ENCODE results near the gene TEX14.
A peak's percentile ranks its signal among the peaks of the same experiment; 100 is the strongest.
"Not testable (repeated sequence)": the region's sequence is repeated elsewhere in the genome, so short reads cannot be mapped to it uniquely, and the experiment has no call there.

TEX14 gene

GRCh38 chr17:58671969-58672368 lies 19.9 kb downstream of the TEX14 start:
- no peaks in the 10 kb centered on the region for H3K36me3 ChIP-seq (ENCODE audit: control insufficient read depth, insufficient read depth, low read length)
- no peak overlapping the region for H3K27ac ChIP-seq (ENCODE audit: insufficient read depth, low read length, poor library complexity, severe bottlenecking)
- H3K4me3 ChIP-seq (ENCODE audit: insufficient read depth, low read depth, low read length, poor library complexity, severe bottlenecking) = no peak overlapping the region
- no peaks in the 10 kb centered on the region for H3K9me3 ChIP-seq (ENCODE audit: control insufficient read depth, low read length)
- DNase-seq = no peak
- no peaks in the 10 kb centered on the region for H3K27me3 ChIP-seq (replicated peaks; ENCODE audit: control insufficient read depth, insufficient read depth, low read length, poor library complexity, severe bottlenecking)
- no peaks in the 10 kb centered on the region for H3K4me1 ChIP-seq (ENCODE audit: control insufficient read depth, insufficient read depth, low read length, poor library complexity, severe bottlenecking)

GRCh38 chr17:58669853-58670252 lies 22.0 kb downstream of the TEX14 start:
- DNase-seq = no peak
- Histone ChIP-seq H3K36me3 (ENCODE audit: control insufficient read depth, insufficient read depth, low read length) (no peaks in the 10 kb centered on the region), H3K9me3 (ENCODE audit: control insufficient read depth, low read length) (no peaks in the 10 kb centered on the region), H3K4me1 (ENCODE audit: control insufficient read depth, insufficient read depth, low read length, poor library complexity, severe bottlenecking) (no peaks in the 10 kb centered on the region), H3K27ac (ENCODE audit: insufficient read depth, low read length, poor library complexity, severe bottlenecking) (no peak overlapping the region), H3K4me3 (ENCODE audit: insufficient read depth, low read depth, low read length, poor library complexity, severe bottlenecking) (no peak overlapping the region), H3K27me3 (replicated peaks; ENCODE audit: control insufficient read depth, insufficient read depth, low read length, poor library complexity, severe bottlenecking) (no peaks in the 10 kb centered on the region)

- DNase-seq = no peak
- no peaks in the 10 kb centered on the region for H3K27me3 ChIP-seq (replicated peaks; ENCODE audit: control insufficient read depth, insufficient read depth, low read length, poor library complexity, severe bottlenecking)
- no peaks in the 10 kb centered on the region for H3K9me3 ChIP-seq (ENCODE audit: control insufficient read depth, low read length)
- H3K4me3 ChIP-seq (ENCODE audit: insufficient read depth, low read depth, low read length, poor library complexity, severe bottlenecking) = no peak overlapping the region
- no peaks in the 10 kb centered on the region for H3K36me3 ChIP-seq (ENCODE audit: control insufficient read depth, insufficient read depth, low read length)
- no peak overlapping the region for H3K27ac ChIP-seq (ENCODE audit: insufficient read depth, low read length, poor library complexity, severe bottlenecking)
- no peaks in the 10 kb centered on the region for H3K4me1 ChIP-seq (ENCODE audit: control insufficient read depth, insufficient read depth, low read length, poor library complexity, severe bottlenecking)
These were observed 23.3 kb downstream of the TEX14 start for GRCh38 chr17:58668598-58668935.

GRCh38 chr17:58667934-58668597 lies 23.8 kb downstream of the TEX14 start:
- Histone ChIP-seq H3K36me3 (ENCODE audit: control insufficient read depth, insufficient read depth, low read length) (no peaks in the 10 kb centered on the region), H3K9me3 (ENCODE audit: control insufficient read depth, low read length) (no peaks in the 10 kb centered on the region), H3K4me1 (ENCODE audit: control insufficient read depth, insufficient read depth, low read length, poor library complexity, severe bottlenecking) (no peaks in the 10 kb centered on the region), H3K4me3 (ENCODE audit: insufficient read depth, low read depth, low read length, poor library complexity, severe bottlenecking) (no peak overlapping the region), H3K27ac (ENCODE audit: insufficient read depth, low read length, poor library complexity, severe bottlenecking) (no peak overlapping the region), H3K27me3 (replicated peaks; ENCODE audit: control insufficient read depth, insufficient read depth, low read length, poor library complexity, severe bottlenecking) (no peaks in the 10 kb centered on the region)
- no peak for DNase-seq

- H3K36me3 ChIP-seq (ENCODE audit: control insufficient read depth, insufficient read depth, low read length) = no peaks in the 10 kb centered on the region
- no peaks in the 10 kb centered on the region for H3K27me3 ChIP-seq (replicated peaks; ENCODE audit: control insufficient read depth, insufficient read depth, low read length, poor library complexity, severe bottlenecking)
- H3K4me3 ChIP-seq (ENCODE audit: insufficient read depth, low read depth, low read length, poor library complexity, severe bottlenecking) = no peak overlapping the region
- H3K4me1 ChIP-seq (ENCODE audit: control insufficient read depth, insufficient read depth, low read length, poor library complexity, severe bottlenecking) = no peaks in the 10 kb centered on the region
- DNase-seq = peak in 1 of 3 donors; percentile 44
- H3K9me3 ChIP-seq (ENCODE audit: control insufficient read depth, low read length) = no peaks in the 10 kb centered on the region
- no peak overlapping the region for H3K27ac ChIP-seq (ENCODE audit: insufficient read depth, low read length, poor library complexity, severe bottlenecking)
These were observed 25.0 kb downstream of the TEX14 start for GRCh38 chr17:58666858-58667267.

GRCh38 chr17:58665946-58666857 lies 25.6 kb downstream of the TEX14 start:
- DNase-seq = no peak
- Histone ChIP-seq H3K9me3 (ENCODE audit: control insufficient read depth, low read length) (no peaks in the 10 kb centered on the region), H3K27ac (ENCODE audit: insufficient read depth, low read length, poor library complexity, severe bottlenecking) (no peak overlapping the region), H3K4me1 (ENCODE audit: control insufficient read depth, insufficient read depth, low read length, poor library complexity, severe bottlenecking) (no peaks in the 10 kb centered on the region), H3K4me3 (ENCODE audit: insufficient read depth, low read depth, low read length, poor library complexity, severe bottlenecking) (no peak overlapping the region), H3K36me3 (ENCODE audit: control insufficient read depth, insufficient read depth, low read length) (no peaks in the 10 kb centered on the region), H3K27me3 (replicated peaks; ENCODE audit: control insufficient read depth, insufficient read depth, low read length, poor library complexity, severe bottlenecking) (no peaks in the 10 kb centered on the region)

- no peak for DNase-seq
- Histone ChIP-seq H3K4me1 (ENCODE audit: control insufficient read depth, insufficient read depth, low read length, poor library complexity, severe bottlenecking) (no peaks in the 10 kb centered on the region), H3K27ac (ENCODE audit: insufficient read depth, low read length, poor library complexity, severe bottlenecking) (no peak overlapping the region), H3K36me3 (ENCODE audit: control insufficient read depth, insufficient read depth, low read length) (no peaks in the 10 kb centered on the region), H3K27me3 (replicated peaks; ENCODE audit: control insufficient read depth, insufficient read depth, low read length, poor library complexity, severe bottlenecking) (no peaks in the 10 kb centered on the region), H3K4me3 (ENCODE audit: insufficient read depth, low read depth, low read length, poor library complexity, severe bottlenecking) (no peak overlapping the region), H3K9me3 (ENCODE audit: control insufficient read depth, low read length) (no peaks in the 10 kb centered on the region)
These were observed 27.5 kb downstream of the TEX14 start for GRCh38 chr17:58664302-58664701.

- Histone ChIP-seq H3K4me3 (ENCODE audit: insufficient read depth, low read depth, low read length, poor library complexity, severe bottlenecking) (no peak overlapping the region), H3K27ac (ENCODE audit: insufficient read depth, low read length, poor library complexity, severe bottlenecking) (no peak overlapping the region), H3K27me3 (replicated peaks; ENCODE audit: control insufficient read depth, insufficient read depth, low read length, poor library complexity, severe bottlenecking) (no peaks in the 10 kb centered on the region), H3K9me3 (ENCODE audit: control insufficient read depth, low read length) (no peaks in the 10 kb centered on the region), H3K4me1 (ENCODE audit: control insufficient read depth, insufficient read depth, low read length, poor library complexity, severe bottlenecking) (peaks cover 5% of the 10 kb centered on the region), H3K36me3 (ENCODE audit: control insufficient read depth, insufficient read depth, low read length) (no peaks in the 10 kb centered on the region)
- DNase-seq = no peak
These were observed 30.3 kb downstream of the TEX14 start for GRCh38 chr17:58661499-58661898.

- Histone ChIP-seq H3K9me3 (ENCODE audit: control insufficient read depth, low read length) (no peaks in the 10 kb centered on the region), H3K4me3 (ENCODE audit: insufficient read depth, low read depth, low read length, poor library complexity, severe bottlenecking) (no peak overlapping the region), H3K4me1 (ENCODE audit: control insufficient read depth, insufficient read depth, low read length, poor library complexity, severe bottlenecking) (peaks cover 5% of the 10 kb centered on the region), H3K27ac (ENCODE audit: insufficient read depth, low read length, poor library complexity, severe bottlenecking) (no peak overlapping the region), H3K36me3 (ENCODE audit: control insufficient read depth, insufficient read depth, low read length) (no peaks in the 10 kb centered on the region), H3K27me3 (replicated peaks; ENCODE audit: control insufficient read depth, insufficient read depth, low read length, poor library complexity, severe bottlenecking) (no peaks in the 10 kb centered on the region)
- no peak for DNase-seq
These were observed 31.2 kb downstream of the TEX14 start for GRCh38 chr17:58660621-58661020.

GRCh38 chr17:58659714-58660084 lies 32.1 kb downstream of the TEX14 start:
- Histone ChIP-seq H3K4me3 (ENCODE audit: insufficient read depth, low read depth, low read length, poor library complexity, severe bottlenecking) (peak overlapping the region; percentile 56), H3K27ac (ENCODE audit: insufficient read depth, low read length, poor library complexity, severe bottlenecking) (peak overlapping the region; percentile 94)
- DNase-seq; H3K9me3 ChIP-seq (ENCODE audit: control insufficient read depth, low read length); H3K27me3 ChIP-seq (replicated peaks; ENCODE audit: control insufficient read depth, insufficient read depth, low read length, poor library complexity, severe bottlenecking); H3K36me3 ChIP-seq (ENCODE audit: control insufficient read depth, insufficient read depth, low read length); H3K4me1 ChIP-seq (ENCODE audit: control insufficient read depth, insufficient read depth, low read length, poor library complexity, severe bottlenecking): not testable (repeated sequence)
